Endothelial cell of umbilical vein (primary cell): ENCODE measurements around the gene CHD6. TPM values are rescaled to one million over a fixed set of nuclear protein-coding genes. Genes with fewer than 3 reads are reported as not detected.

ENCODE experiments used
- BruUV-seq: library from RNA; stranded (reverse); fragments of 400-500 nt; replicated peaks from 2 replicates; lab custom pipeline; 2021; lab: Mats Ljungman, UMichigan
- CTCF ChIA-PET: fragments of 300-600, 350-600 bp; sonication (Branson Sonifier 250); formaldehyde crosslinking; loops from one replicate; lab custom pipeline; 2021; ENCODE audit warnings: antibody characterized with exemption, inconsistent platforms; lab: Charles Lee
- POLR2A ChIA-PET: fragments of 300-600, 350-600 bp; sonication (Branson Sonifier 250); formaldehyde crosslinking; loops from one replicate; lab custom pipeline; 2021; ENCODE audit warnings: antibody characterized with exemption, inconsistent platforms; lab: Charles Lee
- DNase-seq: peaks from one replicate; pipeline ENCODE4 v3.0.0-alpha.2; 2011; ENCODE audit warnings: low read depth, low spot score
- FAIRE-seq: peaks from 2 replicates; lab custom pipeline; 2011; peaks lifted over from hg19 to GRCh38; lab: Jason Lieb, UNC
- H2AFZ ChIP-seq: 2 replicates; pipeline ENCODE4 v1.6.0; 2012; ENCODE audit warnings: low read depth, low read length, control low read depth, inconsistent platforms
- H3K27ac ChIP-seq: 2 replicates; pipeline ENCODE4 v1.5.1; 2011; ENCODE audit warnings: low read depth, mild to moderate bottlenecking, control low read depth, low read length, moderate library complexity; ENCODE audit not compliant: insufficient read depth
- H3K27me3 ChIP-seq, 2 experiments: 2 replicates each; pipeline versions ENCODE4 v1.6.0 to v1.6.1; 2011; ENCODE audit warnings: low read length in 2 of 2, mixed read lengths in 1 of 2; ENCODE audit not compliant: control insufficient read depth in 2 of 2, insufficient read depth in 2 of 2
- H3K36me3 ChIP-seq, 2 experiments: 2 replicates in 1 of 2; 3 replicates in 1 of 2; pipeline ENCODE4 v1.5.1; 2011; ENCODE audit warnings: low read length in 2 of 2, mild to moderate bottlenecking in 1 of 2, moderate library complexity in 1 of 2; ENCODE audit not compliant: control insufficient read depth in 2 of 2, insufficient read depth in 2 of 2; ENCODE audit errors: extremely low read depth in 1 of 2
- H3K4me1 ChIP-seq: 3 replicates; pipeline ENCODE4 v1.5.1; 2011; ENCODE audit warnings: mild to moderate bottlenecking, low read length; ENCODE audit not compliant: control insufficient read depth, insufficient read depth; ENCODE audit errors: extremely low read depth
- H3K4me2 ChIP-seq: 2 replicates; pipeline ENCODE4 v1.6.1; 2011; ENCODE audit warnings: low read length, control low read depth, mixed read lengths; ENCODE audit not compliant: insufficient read depth
- H3K4me3 ChIP-seq, 3 experiments: fragments of 200-600 bp in 1 of 3; sonication (generic), shearing (Covaris generic) in 1 of 3; replicated peaks in 1 of 3; 2 replicates each; pipeline ENCODE4 v1.5.1; 2011 to 2016; ENCODE audit warnings: control low read depth in 3 of 3, low read length in 3 of 3, mild to moderate bottlenecking in 2 of 3, inconsistent platforms in 1 of 3, low read depth in 1 of 3, moderate library complexity in 1 of 3; ENCODE audit not compliant: insufficient read depth in 1 of 3
- H3K79me2 ChIP-seq: 2 replicates; pipeline ENCODE4 v1.6.0; 2012; ENCODE audit warnings: low read length, inconsistent platforms; ENCODE audit not compliant: control insufficient read depth, insufficient read depth
- H3K9ac ChIP-seq: replicated peaks from 2 replicates; pipeline ENCODE3; 2011; ENCODE audit warnings: low read length, control low read depth; ENCODE audit not compliant: insufficient read depth; ENCODE audit errors: extremely low read depth
- H3K9me1 ChIP-seq: replicated peaks from 3 replicates; pipeline ENCODE4 v1.6.0; 2011; ENCODE audit warnings: mild to moderate bottlenecking, low read length; ENCODE audit not compliant: control insufficient read depth, insufficient read depth; ENCODE audit errors: extremely low read depth
- H3K9me3 ChIP-seq: replicated peaks from 2 replicates; pipeline ENCODE4 v1.5.1; 2012; ENCODE audit warnings: low read length, inconsistent platforms; ENCODE audit not compliant: control insufficient read depth, insufficient read depth
- H4K20me1 ChIP-seq: replicated peaks from 2 replicates; pipeline ENCODE3; 2011; ENCODE audit warnings: mild to moderate bottlenecking, low read length; ENCODE audit not compliant: control insufficient read depth, insufficient read depth; ENCODE audit errors: extremely low read depth
- EZH2 ChIP-seq: IDR thresholded peaks from 2 replicates; pipeline ENCODE4 v1.6.1; 2012; ENCODE audit warnings: borderline replicate concordance, low read depth, mild to moderate bottlenecking, moderate library complexity, low read length, inconsistent platforms; ENCODE audit not compliant: severe bottlenecking
- FOS ChIP-seq: IDR thresholded peaks from 2 replicates; pipeline ENCODE4 v1.6.1; 2011; ENCODE audit warnings: mild to moderate bottlenecking, low read length, moderate library complexity, borderline replicate concordance; ENCODE audit not compliant: insufficient read depth
- GATA2 ChIP-seq: IDR thresholded peaks from 2 replicates; pipeline ENCODE4 v1.7.0; 2011; ENCODE audit warnings: low read depth, mild to moderate bottlenecking, moderate library complexity, mixed read lengths, low read length; ENCODE audit not compliant: insufficient read length, insufficient read depth
- JUN ChIP-seq: IDR thresholded peaks from 2 replicates; pipeline ENCODE4 v1.6.1; 2011; ENCODE audit warnings: borderline replicate concordance, low read depth; ENCODE audit not compliant: insufficient read length, insufficient read depth
- MYC ChIP-seq: IDR thresholded peaks from one replicate; pipeline ENCODE4 v1.6.1; 2011; ENCODE audit warnings: mild to moderate bottlenecking, low read depth, low read length
- POLR2A ChIP-seq: IDR thresholded peaks from 2 replicates; pipeline ENCODE4 v1.6.1; 2012; ENCODE audit warnings: low read depth, mild to moderate bottlenecking, control low read depth, low read length
- POLR2AphosphoS5 ChIP-seq: IDR thresholded peaks from 2 replicates; pipeline ENCODE4 v1.6.1; 2012; ENCODE audit warnings: low read depth, mild to moderate bottlenecking, control low read depth, low read length, moderate library complexity; ENCODE audit not compliant: insufficient read depth
- dilution Hi-C: fragments of 300-500 bp; cut with MboI; formaldehyde crosslinking; loops from one replicate; pipeline ENCODE4 v1.15.0; 2019; ENCODE audit warnings: low sequenced_read_pairs; ENCODE audit not compliant: extremely low pct_ligation_motif_present
- intact Hi-C: fragments of 100-400 bp; cut with micrococcal nuclease; formaldehyde crosslinking; loops from one replicate; pipeline ENCODE4 v1.10.0; 2022
- polyA plus RNA-seq, 4 experiments: library from polyadenylated mRNA; depleted of rRNA in 3 of 4; stranded (reverse) in 3 of 4; unstranded in 1 of 4; fragments of >200 nt; gene quantifications; 2 replicates each; pipeline versions ENCODE4 v1.2.1 to v1.2.3, GENCODE V29; 2011 to 2012; ENCODE audit warnings: missing spikeins in 1 of 4
- total RNA-seq: library from RNA; stranded (reverse); gene quantifications from 2 replicates; pipeline ENCODE4 v1.2.3, GENCODE V29; 2021
- TF ChIP-seq, protein P1 (sequence below): IDR thresholded peaks from 2 replicates; pipeline ENCODE4 v1.6.1; 2011; ENCODE audit not compliant: insufficient read depth, insufficient read length
- TF ChIP-seq, protein P2 (sequence below), 2 donors: IDR thresholded peaks; 1 replicate in 1 of 2; 2 replicates in 1 of 2; pipeline ENCODE4 v1.5.1; 2011; ENCODE audit warnings: low read length in 2 of 2, mild to moderate bottlenecking in 2 of 2, moderate library complexity in 2 of 2, control low read depth in 1 of 2, inconsistent platforms in 1 of 2, low read depth in 1 of 2; ENCODE audit not compliant: insufficient read depth in 1 of 2; ENCODE audit errors: extremely low read depth in 1 of 2

The CHD6 gene
- total and polyA plus RNA-seq, 2 donors (not counting 3 experiments of a cell fraction or from before 2014, with no cell fraction given), result 7.2 to 33.7 TPM

DNA sequence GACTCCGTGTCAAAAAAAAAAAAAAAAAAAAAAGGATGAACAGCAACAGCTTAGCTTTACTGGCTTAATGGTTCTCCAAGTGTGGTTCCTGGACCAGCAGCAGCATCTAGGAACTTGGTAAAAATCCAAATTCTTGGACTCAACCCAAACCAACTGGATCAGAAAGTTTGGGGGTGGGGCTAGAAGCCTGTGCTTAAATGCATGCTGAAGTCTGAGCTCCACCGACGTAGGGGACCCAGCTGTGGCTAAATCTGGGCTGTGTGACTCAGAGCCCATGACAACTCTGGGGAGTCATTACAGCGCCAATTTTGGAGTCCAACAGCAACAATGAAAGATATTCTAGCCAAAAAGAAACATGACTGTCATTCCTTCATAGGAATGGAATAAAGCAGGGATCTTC lies 13.6 kb upstream of the CHD6 start:
- Histone ChIP-seq H3K36me3 (no peaks in the 10 kb centered on the region), H3K27ac (no peak overlapping the region), H3K4me1 (no peaks in the 10 kb centered on the region), H3K4me3 (no peak overlapping the region), H3K79me2 (no peaks in the 10 kb centered on the region), H3K9ac (no peak overlapping the region), H3K9me1 (no peaks in the 10 kb centered on the region), H2AFZ (no peak overlapping the region), H4K20me1 (no peaks in the 10 kb centered on the region), H3K27me3 (peaks cover 2% of the 10 kb centered on the region in 2 experiments), H3K9me3 (no peaks in the 10 kb centered on the region), H3K4me2 (no peak overlapping the region)
- FAIRE-seq (no peak), DNase-seq (no peak)
- no TSS peak for BruUV-seq
- POLR2A ChIA-PET, result no interaction called here
- TF ChIP-seq JUN (no peak), MYC (no peak), POLR2AphosphoS5 (no peak), GATA2 (no peak), EZH2 (no peak), POLR2A (no peak), FOS (no peak)
- TF ChIP-seq, protein P1, sequence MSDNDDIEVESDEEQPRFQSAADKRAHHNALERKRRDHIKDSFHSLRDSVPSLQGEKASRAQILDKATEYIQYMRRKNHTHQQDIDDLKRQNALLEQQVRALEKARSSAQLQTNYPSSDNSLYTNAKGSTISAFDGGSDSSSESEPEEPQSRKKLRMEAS, result no peak
- TF ChIP-seq, protein P2, sequence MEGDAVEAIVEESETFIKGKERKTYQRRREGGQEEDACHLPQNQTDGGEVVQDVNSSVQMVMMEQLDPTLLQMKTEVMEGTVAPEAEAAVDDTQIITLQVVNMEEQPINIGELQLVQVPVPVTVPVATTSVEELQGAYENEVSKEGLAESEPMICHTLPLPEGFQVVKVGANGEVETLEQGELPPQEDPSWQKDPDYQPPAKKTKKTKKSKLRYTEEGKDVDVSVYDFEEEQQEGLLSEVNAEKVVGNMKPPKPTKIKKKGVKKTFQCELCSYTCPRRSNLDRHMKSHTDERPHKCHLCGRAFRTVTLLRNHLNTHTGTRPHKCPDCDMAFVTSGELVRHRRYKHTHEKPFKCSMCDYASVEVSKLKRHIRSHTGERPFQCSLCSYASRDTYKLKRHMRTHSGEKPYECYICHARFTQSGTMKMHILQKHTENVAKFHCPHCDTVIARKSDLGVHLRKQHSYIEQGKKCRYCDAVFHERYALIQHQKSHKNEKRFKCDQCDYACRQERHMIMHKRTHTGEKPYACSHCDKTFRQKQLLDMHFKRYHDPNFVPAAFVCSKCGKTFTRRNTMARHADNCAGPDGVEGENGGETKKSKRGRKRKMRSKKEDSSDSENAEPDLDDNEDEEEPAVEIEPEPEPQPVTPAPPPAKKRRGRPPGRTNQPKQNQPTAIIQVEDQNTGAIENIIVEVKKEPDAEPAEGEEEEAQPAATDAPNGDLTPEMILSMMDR (IDR thresholded peaks at IDR 0.05; ENCODE audit: extremely low read depth in 1 of 2, insufficient read depth in 1 of 2, low read depth in 1 of 2, low read length in 2 of 2), result no peak
- dilution Hi-C loops (no loop called here), intact Hi-C loops (no loop called here)
- CTCF ChIA-PET, result no interaction called here
